Left ventricle myocardium superior (tissue), 1 donor: ENCODE data around the gene LOXHD1. TPM values are rescaled to one million over a fixed set of nuclear protein-coding genes. Genes with fewer than 3 reads are reported as not detected.
A peak's percentile ranks its signal among the peaks of the same experiment; 100 is the strongest.

ENCODE experiments used
- ATAC-seq: fragments of 200-7000 bp; cut with Tn5 transposase; one replicate; pipeline ENCODE4 v1.9.1; 2020; ENCODE audit warnings: mild to moderate bottlenecking, moderate library complexity
- DNase-seq: peaks from one replicate; pipeline ENCODE4 v3.0.0-alpha.2; 2020
- intact Hi-C: fragments of 100-400 bp; cut with micrococcal nuclease; formaldehyde crosslinking; loops from one replicate; pipeline ENCODE4 v1.11.0; 2022
- long read RNA-seq: library from polyadenylated mRNA; unstranded; transcript quantifications from one replicate; pipeline ENCODE4 v2.0.0, GENCODE V29; 2021
- total RNA-seq: library from RNA; stranded (reverse); fragmentation: NEBNext Ultra II Directional; extraction: Animal tissue kit (Norgen Biotek cat#: 25700); gene quantifications from one replicate; pipeline ENCODE4 v1.2.1, GENCODE V29; 2021
- donor health status: DM: no; HTN: yes; CAD: no; lungs with severe emphysema.

The LOXHD1 gene
- 0.74 TPM for total RNA-seq
- long read RNA-seq, partial matches to known transcripts = 0 of 1 reads
- long read RNA-seq, other reads (novel, unspliced or antisense) = 1 of 1 reads

GRCh38 chr18:46657115-46657955, at the start of gene LOXHD1:
TSS of gene LOXHD1 (minus strand) at chr18:46657220. CDS start at chr18:46657033, 187 bp downstream.
- intact Hi-C loops = loop anchor here (5.0 to 10.0 kb wide), 2 partner anchors 83 to 510 kb away; no protein-coding TSS in a partner anchor
- no peak for ATAC-seq
- DNase-seq = no peak

GRCh38 chr18:46705521-46705920, 48.5 kb upstream of the LOXHD1 start:
- DNase-seq (no peak), ATAC-seq (no peak)
- intact Hi-C loops = no loop called here

DNA sequence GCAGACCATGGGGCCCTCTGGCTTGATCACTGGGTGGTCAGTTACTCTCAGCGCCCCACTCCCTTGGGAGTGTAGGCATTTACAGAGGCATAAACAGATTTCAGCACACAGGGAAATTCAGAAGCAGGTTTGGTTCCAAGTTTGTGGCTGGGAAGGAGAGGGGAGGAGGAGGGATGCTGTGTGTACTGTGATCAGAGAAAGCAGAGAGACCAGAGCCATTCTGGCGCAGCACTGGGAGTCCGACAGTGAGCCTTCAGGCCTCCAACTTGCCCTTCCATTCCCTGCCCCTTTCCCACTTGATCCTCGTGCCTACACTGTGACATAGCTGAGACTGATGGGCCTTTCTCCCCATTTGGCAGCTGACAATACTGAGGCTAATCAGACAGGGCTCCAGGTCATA, 47.8 kb upstream of the LOXHD1 start:
- intact Hi-C loops = no loop called here
- ATAC-seq = no peak
- DNase-seq = no peak

DNA sequence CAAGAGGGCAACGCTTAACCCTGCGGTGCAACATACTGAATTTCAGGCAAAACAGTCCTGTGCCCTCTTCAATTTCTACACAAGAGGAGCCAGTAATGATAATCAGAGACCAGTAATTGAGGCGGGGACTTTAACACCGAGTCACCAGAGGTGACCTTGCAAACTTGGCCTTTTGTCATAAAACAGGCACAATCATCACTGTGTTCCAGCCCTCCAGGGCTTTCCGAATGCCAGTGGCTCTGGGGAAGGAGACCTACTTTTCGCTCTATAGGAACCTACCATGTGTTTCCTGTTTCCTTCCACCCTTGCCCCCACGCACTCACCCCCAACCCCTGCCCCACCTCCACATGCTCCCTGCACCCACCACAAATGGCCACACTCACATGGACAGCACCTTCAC, 47.2 kb upstream of the LOXHD1 start:
- ATAC-seq = no peak
- DNase-seq = no peak
- intact Hi-C loops = no loop called here

GRCh38 chr18:46702471-46702870, 45.5 kb upstream of the LOXHD1 start:
- no peak for DNase-seq
- ATAC-seq = no peak
- intact Hi-C loops = no loop called here

GRCh38 chr18:46700066-46700824, 43.2 kb upstream of the LOXHD1 start:
- DNase-seq = no peak
- intact Hi-C loops = no loop called here
- ATAC-seq = no peak

DNA sequence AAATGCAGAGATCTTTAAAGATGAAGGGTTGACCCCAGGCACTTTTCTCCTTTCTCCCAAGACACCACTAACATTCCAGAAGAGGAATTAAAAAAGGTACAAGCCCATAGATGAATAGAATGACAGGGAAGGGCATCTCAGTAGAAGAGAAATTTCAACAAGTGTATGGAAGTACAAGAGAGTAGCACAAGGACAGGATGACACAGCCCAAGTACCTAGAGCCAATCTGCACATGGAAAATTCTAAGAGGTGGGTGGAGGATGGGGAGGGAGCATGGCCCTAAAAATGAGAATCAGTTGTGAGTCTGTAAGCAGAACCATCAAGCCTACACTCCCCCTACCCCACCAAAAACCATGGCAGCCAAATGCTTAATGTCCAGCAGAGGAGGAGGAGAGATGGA, 39.7 kb upstream of the LOXHD1 start:
- ATAC-seq = peak; percentile 50
- intact Hi-C loops = no loop called here
- DNase-seq = no peak

- peak; percentile 30 for DNase-seq
- intact Hi-C loops = no loop called here
- peak; percentile 92 for ATAC-seq
These were observed 39.2 kb upstream of the LOXHD1 start for GRCh38 chr18:46696268-46696667.

DNA sequence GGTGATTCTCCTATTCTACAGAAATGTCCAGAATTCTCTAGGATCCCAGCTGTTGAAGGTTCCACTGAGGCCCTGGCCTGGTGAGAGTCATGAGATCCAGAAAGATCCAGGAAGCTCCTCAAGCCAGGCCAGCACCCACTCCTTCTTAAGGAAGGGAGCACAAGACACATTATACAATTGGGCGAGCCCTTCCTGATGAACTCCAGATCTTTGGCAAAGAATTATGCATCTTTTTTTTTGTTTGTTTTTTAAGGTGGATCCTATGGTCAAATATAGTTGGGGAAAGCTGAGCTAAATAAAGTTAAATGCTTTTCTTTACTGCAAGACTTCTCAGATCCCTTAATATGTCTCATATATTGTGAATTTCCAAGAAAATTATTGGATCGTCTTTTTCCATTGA, 37.0 kb upstream of the LOXHD1 start:
- DNase-seq = no peak
- intact Hi-C loops = no loop called here
- no peak for ATAC-seq

GRCh38 chr18:46688853-46689525, 32.0 kb upstream of the LOXHD1 start:
- DNase-seq (peak; percentile 41), ATAC-seq (peak; percentile 84)
- intact Hi-C loops = no loop called here

GRCh38 chr18:46686186-46686585, 29.2 kb upstream of the LOXHD1 start:
- intact Hi-C loops = no loop called here
- no peak for DNase-seq
- no peak for ATAC-seq

- DNase-seq (no peak), ATAC-seq (no peak)
- intact Hi-C loops = no loop called here
These were observed 26.2 kb upstream of the LOXHD1 start for GRCh38 chr18:46683252-46683651.

DNA sequence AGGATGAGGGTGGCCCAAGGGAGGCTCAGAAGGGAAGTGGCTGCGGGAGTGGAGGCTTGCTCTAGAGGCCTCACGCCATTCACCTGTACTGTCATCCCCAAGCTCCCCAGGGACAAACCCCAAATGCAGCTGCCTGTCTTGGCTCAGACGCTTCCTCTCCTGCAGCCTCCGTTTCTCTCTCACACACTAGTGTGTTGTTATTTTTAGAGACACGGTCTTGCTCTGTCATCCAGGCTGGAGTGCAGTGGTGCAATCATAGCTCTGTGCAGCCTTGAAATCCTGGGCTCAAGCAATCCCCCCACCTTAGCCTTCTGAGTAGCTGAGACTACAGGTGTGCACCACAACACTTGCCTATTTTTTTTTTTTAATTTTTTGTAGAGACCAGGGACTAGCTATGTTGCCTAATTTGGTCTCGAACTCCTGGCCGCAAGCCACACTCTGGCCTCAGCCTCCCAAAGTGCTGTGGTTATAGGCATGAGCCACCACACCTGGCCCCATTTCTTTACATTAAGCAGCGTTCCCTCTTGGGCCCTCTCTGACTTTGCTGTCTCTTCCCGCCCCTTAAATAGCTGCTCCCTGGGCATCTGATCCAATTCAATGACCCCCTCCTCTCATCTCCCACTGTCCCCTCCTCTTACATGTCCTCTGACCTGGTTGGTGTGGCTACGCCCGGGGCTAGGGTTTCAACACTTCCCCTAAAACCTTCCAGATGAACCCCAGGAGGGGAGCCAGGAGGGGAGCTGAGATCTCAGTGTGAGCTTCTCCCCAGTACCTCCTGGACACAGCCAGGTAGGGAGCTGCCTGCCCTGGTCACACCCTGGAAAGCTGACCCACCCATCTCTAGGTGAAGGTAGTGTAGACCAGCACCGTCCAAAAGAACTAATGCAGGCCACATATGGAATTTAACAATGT, 24.0 kb upstream of the LOXHD1 start:
- intact Hi-C loops = no loop called here
- peak; percentile 77 for ATAC-seq
- DNase-seq = no peak

DNA sequence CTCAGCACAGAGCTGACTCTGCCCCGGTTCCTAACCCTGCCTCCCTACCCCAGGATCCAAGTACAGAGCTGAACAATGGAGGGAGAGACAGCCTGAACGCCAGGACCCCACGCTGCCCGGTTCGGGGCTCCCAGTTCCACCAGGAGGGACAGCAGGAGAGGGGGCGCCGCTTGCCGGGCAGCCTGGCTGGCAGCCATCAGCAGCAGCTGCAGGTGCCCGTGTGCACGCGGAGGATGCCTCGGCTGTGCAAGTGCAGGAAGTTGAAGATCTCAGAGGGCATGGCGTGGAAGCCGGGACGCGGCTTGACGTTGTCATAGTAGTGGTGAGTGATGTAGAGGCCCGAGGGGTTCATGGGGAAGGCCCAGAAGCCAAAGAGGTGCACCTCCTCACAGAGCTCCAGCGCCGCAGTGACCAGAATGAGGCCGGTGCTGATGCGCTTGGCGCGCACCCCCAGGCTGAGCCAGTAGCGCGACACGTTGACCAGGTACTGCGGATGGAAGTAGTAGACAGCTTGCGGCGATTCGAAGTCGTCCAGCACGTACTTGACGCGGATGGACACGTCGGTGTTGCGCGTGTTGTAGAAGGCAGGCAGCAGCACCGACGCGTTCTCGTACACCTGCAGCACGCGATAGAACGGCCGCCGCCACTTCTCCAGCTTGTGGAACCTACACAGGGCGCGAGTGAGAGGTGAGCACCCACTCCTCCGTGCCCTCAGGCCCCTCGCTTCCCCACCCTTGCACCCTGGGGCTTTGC, 23.0 kb upstream of the LOXHD1 start:
- no peak for DNase-seq
- intact Hi-C loops = no loop called here
- no peak for ATAC-seq

GRCh38 chr18:46678785-46679399, 21.9 kb upstream of the LOXHD1 start:
- intact Hi-C loops = no loop called here
- DNase-seq (no peak), ATAC-seq (no peak)

DNA sequence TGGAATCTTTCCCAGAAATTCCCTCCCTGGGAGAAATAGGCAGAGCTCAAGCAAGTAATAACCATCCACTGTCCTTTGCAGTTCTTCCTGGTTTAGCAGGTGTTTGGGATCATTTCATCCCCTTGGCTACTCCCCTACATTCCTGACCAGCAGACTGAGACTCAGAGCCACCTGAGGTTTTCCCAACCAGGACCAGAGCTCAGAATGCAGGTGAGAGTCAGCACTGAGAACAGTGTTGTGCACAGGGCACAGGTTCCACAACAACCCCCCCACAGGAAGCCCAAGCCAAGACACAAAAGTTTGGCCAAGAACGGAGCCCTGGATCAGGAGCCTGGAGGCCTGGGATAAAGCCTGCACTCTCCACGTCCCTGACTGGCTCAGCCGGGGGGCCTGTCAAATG, 21.0 kb upstream of the LOXHD1 start:
- DNase-seq (no peak), ATAC-seq (no peak)
- intact Hi-C loops = no loop called here

DNA sequence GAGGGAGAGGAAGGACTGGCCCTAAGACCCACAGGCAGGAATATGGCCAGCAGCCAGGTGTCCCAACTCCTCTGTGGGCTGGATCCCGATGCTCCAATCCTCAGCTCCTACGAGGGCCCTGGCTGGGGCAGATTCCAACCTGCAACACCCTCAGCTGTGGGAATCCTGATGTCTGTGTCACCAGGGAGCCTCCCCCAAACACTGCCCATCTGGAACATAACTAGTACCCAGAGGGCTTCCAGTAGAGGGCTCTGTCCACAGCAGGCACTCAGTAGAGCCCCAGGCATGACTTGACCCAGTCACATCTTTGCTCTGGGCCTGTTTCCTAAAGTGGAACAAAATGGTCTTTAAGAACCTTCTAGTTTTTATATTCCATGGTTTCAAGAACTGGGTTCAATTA, 20.6 kb upstream of the LOXHD1 start:
- intact Hi-C loops = no loop called here
- DNase-seq (no peak), ATAC-seq (peak; percentile 66)
